ENCODE results near the gene GPR183.

GPR183 gene

GRCh38 chr13:99301056-99301838 lies 6.0 kb downstream of the GPR183 start:
- peaks cover 6% of the 10 kb centered on the region for H3K4me1 ChIP-seq (ENCODE audit: control insufficient read depth, insufficient read depth, low read depth, low read length)
- H3K27ac ChIP-seq (ENCODE audit: low read length, poor library complexity, severe bottlenecking), result no peak overlapping the region
- H3K4me3 ChIP-seq (ENCODE audit: insufficient read depth in 1 of 2, low read depth in 1 of 2, low read length in 2 of 2), result no peak overlapping the region
- no peaks in the 10 kb centered on the region for H3K9me3 ChIP-seq (ENCODE audit: control insufficient read depth, low read length)
- no peak overlapping the region for H3K18ac ChIP-seq (ENCODE audit: low read depth in 1 of 2, low read length in 2 of 2)
- no peaks in the 10 kb centered on the region for H3K27me3 ChIP-seq (ENCODE audit: control insufficient read depth in 1 of 2, insufficient read depth in 1 of 2, low read length in 2 of 2)
- peaks cover 0 to 5% of the 10 kb centered on the region in 2 experiments for H3K36me3 ChIP-seq (ENCODE audit: control insufficient read depth in 1 of 2, insufficient read depth in 2 of 2, low read depth in 1 of 2, low read length in 2 of 2)
- peaks cover 17% of the 10 kb centered on the region for H3K79me1 ChIP-seq (replicated peaks; ENCODE audit: low read length, poor library complexity, severe bottlenecking)
- H2BK15ac ChIP-seq (ENCODE audit: low read depth, poor library complexity, severe bottlenecking), result no peak overlapping the region
- no peak overlapping the region for H3K14ac ChIP-seq (ENCODE audit: low read length in 2 of 2)
- H4K91ac ChIP-seq (ENCODE audit: low read length), result no peak overlapping the region
- no peak overlapping the region for H3K4me2 ChIP-seq (ENCODE audit: low read length, poor library complexity, severe bottlenecking)
- no peak overlapping the region for H4K8ac ChIP-seq (ENCODE audit: low read length)
- H2BK12ac ChIP-seq (ENCODE audit: low read length in 2 of 2), result no peak overlapping the region
- H2BK5ac ChIP-seq (ENCODE audit: low read depth, low read length, poor library complexity, severe bottlenecking), result no peak overlapping the region
- H3K23ac ChIP-seq (ENCODE audit: low read length in 2 of 2), result no peak overlapping the region
- no peak overlapping the region for H3K9ac ChIP-seq (ENCODE audit: low read length)
- H3K4ac ChIP-seq (ENCODE audit: low read depth in 1 of 2, low read length in 2 of 2), result no peak overlapping the region
- 98% methylated on average over 6 of the region's 7 CpGs for WGBS
- no peak for DNase-seq
- H2AFZ ChIP-seq (ENCODE audit: low read depth, low read length), result no peak overlapping the region
- no peak overlapping the region for H2AK5ac ChIP-seq (ENCODE audit: low read length, severe bottlenecking)
- no peak overlapping the region for H2BK120ac ChIP-seq (ENCODE audit: low read depth, low read length)

DNA sequence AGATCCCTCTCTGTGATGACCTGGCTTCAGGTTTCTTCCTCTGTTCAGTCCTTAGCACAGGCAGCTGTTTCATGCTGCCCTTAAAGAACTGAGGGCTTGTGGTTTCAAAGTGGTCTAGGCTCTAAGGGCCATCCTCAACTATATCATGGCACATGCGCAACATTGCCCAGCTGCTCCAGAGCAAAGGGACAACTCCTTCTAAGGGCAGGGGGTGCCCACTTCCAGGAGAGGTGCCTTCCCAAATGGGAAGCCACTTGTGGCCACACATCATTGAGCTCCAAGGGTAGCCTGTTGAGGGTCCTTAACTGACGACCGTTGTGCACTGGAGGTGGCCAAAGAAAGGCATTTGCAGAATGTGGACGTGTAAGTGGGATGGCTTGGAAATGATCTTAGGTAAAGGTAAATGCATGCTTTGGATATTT lies 7.3 kb downstream of the GPR183 start:
- no peak overlapping the region for H3K27ac ChIP-seq (ENCODE audit: low read length, poor library complexity, severe bottlenecking)
- H3K9ac ChIP-seq (ENCODE audit: low read length), result no peak overlapping the region
- no peak overlapping the region for H3K23ac ChIP-seq (ENCODE audit: low read length in 2 of 2)
- H3K9me3 ChIP-seq (ENCODE audit: control insufficient read depth, low read length), result no peaks in the 10 kb centered on the region
- H3K79me1 ChIP-seq (replicated peaks; ENCODE audit: low read length, poor library complexity, severe bottlenecking), result peaks cover 23% of the 10 kb centered on the region
- H3K4me2 ChIP-seq (ENCODE audit: low read length, poor library complexity, severe bottlenecking), result no peak overlapping the region
- no peak overlapping the region for H4K8ac ChIP-seq (ENCODE audit: low read length)
- H3K36me3 ChIP-seq (ENCODE audit: control insufficient read depth in 1 of 2, insufficient read depth in 2 of 2, low read depth in 1 of 2, low read length in 2 of 2), result peaks cover 0 to 5% of the 10 kb centered on the region in 2 experiments
- no peak overlapping the region for H3K18ac ChIP-seq (ENCODE audit: low read depth in 1 of 2, low read length in 2 of 2)
- no peak overlapping the region for H3K14ac ChIP-seq (ENCODE audit: low read length in 2 of 2)
- no peak overlapping the region for H2BK120ac ChIP-seq (ENCODE audit: low read depth, low read length)
- H2BK5ac ChIP-seq (ENCODE audit: low read depth, low read length, poor library complexity, severe bottlenecking), result no peak overlapping the region
- no peak for DNase-seq
- no peak overlapping the region for H2BK12ac ChIP-seq (ENCODE audit: low read length in 2 of 2)
- no peak overlapping the region for H2BK15ac ChIP-seq (ENCODE audit: low read depth, poor library complexity, severe bottlenecking)
- no peaks in the 10 kb centered on the region for H3K27me3 ChIP-seq (ENCODE audit: control insufficient read depth in 1 of 2, insufficient read depth in 1 of 2, low read length in 2 of 2)
- no peak overlapping the region for H3K4me3 ChIP-seq (ENCODE audit: insufficient read depth in 1 of 2, low read depth in 1 of 2, low read length in 2 of 2)
- H3K4ac ChIP-seq (ENCODE audit: low read depth in 1 of 2, low read length in 2 of 2), result no peak overlapping the region
- no peak overlapping the region for H2AK5ac ChIP-seq (ENCODE audit: low read length, severe bottlenecking)
- no peak overlapping the region for H2AFZ ChIP-seq (ENCODE audit: low read depth, low read length)
- 91% methylated on average over 4 of the region's 4 CpGs for WGBS
- H3K4me1 ChIP-seq (ENCODE audit: control insufficient read depth, insufficient read depth, low read depth, low read length), result peaks cover 6% of the 10 kb centered on the region
- no peak overlapping the region for H4K91ac ChIP-seq (ENCODE audit: low read length)

DNA sequence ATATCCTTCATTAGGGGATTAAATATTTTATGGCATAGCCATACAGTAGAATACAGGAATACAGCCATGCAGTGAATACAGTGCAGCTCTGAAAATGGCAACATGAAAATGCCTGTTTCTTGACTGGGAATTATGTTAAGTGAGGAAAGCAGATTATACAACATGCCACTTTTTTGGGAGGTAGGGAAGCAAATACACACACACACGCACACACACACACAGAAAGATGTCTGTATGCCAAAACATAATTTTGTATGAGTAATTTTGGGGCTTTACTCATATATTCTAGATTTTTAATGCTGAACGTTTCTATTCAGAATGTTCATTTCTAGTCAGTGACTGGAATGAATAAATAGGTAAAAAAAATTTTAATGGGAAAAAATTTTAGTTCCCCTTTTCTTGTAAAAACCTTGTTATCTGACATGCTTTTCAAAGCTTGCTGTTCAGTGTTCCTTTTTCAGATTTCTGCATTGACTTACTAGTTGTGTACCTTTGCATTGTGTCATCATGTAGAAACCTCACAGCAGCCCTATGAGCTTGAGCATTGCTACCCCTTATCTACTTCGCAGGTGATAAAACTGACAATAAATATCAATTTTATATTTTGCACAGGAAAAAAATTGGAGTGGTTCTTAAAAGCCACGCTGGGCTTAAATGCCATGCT lies 7.8 kb downstream of the GPR183 start:
- WGBS, result 100% methylated on average over 1 of the region's 4 CpGs
- H2BK15ac ChIP-seq (ENCODE audit: low read depth, poor library complexity, severe bottlenecking), result no peak overlapping the region
- no peak overlapping the region for H3K27ac ChIP-seq (ENCODE audit: low read length, poor library complexity, severe bottlenecking)

DNA sequence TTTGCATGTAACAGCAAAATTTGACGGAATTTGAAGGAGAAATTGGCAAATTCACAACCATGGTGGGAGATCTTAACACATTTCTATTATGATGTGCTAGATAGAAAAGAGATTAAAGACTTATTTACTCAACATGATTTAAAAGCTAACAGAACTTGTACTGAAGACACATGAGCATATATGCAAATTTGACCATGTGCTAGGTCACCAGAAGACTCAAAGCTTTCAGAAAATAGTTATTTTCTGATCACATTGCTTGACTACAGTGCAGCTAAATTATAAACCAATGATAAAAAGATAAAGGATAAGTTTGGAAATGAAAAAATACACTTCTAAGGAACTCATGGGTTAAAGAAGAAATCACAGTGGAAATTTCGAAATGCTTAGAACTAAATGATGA lies 9.1 kb downstream of the GPR183 start:
- Histone ChIP-seq H4K8ac (ENCODE audit: low read length) (no peak overlapping the region), H3K27me3 (ENCODE audit: control insufficient read depth in 1 of 2, insufficient read depth in 1 of 2, low read length in 2 of 2) (no peaks in the 10 kb centered on the region), H3K4ac (ENCODE audit: low read depth in 1 of 2, low read length in 2 of 2) (no peak overlapping the region), H3K4me3 (ENCODE audit: insufficient read depth in 1 of 2, low read depth in 1 of 2, low read length in 2 of 2) (no peak overlapping the region), H3K9me3 (ENCODE audit: control insufficient read depth, low read length) (no peaks in the 10 kb centered on the region), H3K9ac (ENCODE audit: low read length) (no peak overlapping the region), H3K27ac (ENCODE audit: low read length, poor library complexity, severe bottlenecking) (no peak overlapping the region), H2AK5ac (ENCODE audit: low read length, severe bottlenecking) (no peak overlapping the region), H2BK15ac (ENCODE audit: low read depth, poor library complexity, severe bottlenecking) (no peak overlapping the region), H3K14ac (ENCODE audit: low read length in 2 of 2) (no peak overlapping the region), H2BK5ac (ENCODE audit: low read depth, low read length, poor library complexity, severe bottlenecking) (no peak overlapping the region), H3K23ac (ENCODE audit: low read length in 2 of 2) (no peak overlapping the region), H3K4me1 (ENCODE audit: control insufficient read depth, insufficient read depth, low read depth, low read length) (peaks cover 2% of the 10 kb centered on the region), H2BK120ac (ENCODE audit: low read depth, low read length) (no peak overlapping the region), H3K4me2 (ENCODE audit: low read length, poor library complexity, severe bottlenecking) (no peak overlapping the region), H4K91ac (ENCODE audit: low read length) (no peak overlapping the region), H3K36me3 (ENCODE audit: control insufficient read depth in 1 of 2, insufficient read depth in 2 of 2, low read depth in 1 of 2, low read length in 2 of 2) (no peaks in the 10 kb centered on the region), H2BK12ac (ENCODE audit: low read length in 2 of 2) (no peak overlapping the region), H2AFZ (ENCODE audit: low read depth, low read length) (no peak overlapping the region), H3K79me1 (replicated peaks; ENCODE audit: low read length, poor library complexity, severe bottlenecking) (peaks cover 22% of the 10 kb centered on the region), H3K18ac (ENCODE audit: low read depth in 1 of 2, low read length in 2 of 2) (no peak overlapping the region)
- WGBS, result 100% methylated on average over 2 of the region's 2 CpGs
- DNase-seq, result no peak

More for the DNA sequence above, 7.8 kb downstream of the GPR183 start:
- Histone ChIP-seq H2BK12ac (ENCODE audit: low read length in 2 of 2) (no peak overlapping the region), H3K4me3 (ENCODE audit: insufficient read depth in 1 of 2, low read depth in 1 of 2, low read length in 2 of 2) (no peak overlapping the region), H3K9me3 (ENCODE audit: control insufficient read depth, low read length) (no peaks in the 10 kb centered on the region), H2AFZ (ENCODE audit: low read depth, low read length) (no peak overlapping the region), H3K9ac (ENCODE audit: low read length) (no peak overlapping the region), H3K4me1 (ENCODE audit: control insufficient read depth, insufficient read depth, low read depth, low read length) (peaks cover 6% of the 10 kb centered on the region), H4K8ac (ENCODE audit: low read length) (no peak overlapping the region), H3K79me1 (replicated peaks; ENCODE audit: low read length, poor library complexity, severe bottlenecking) (peaks cover 24% of the 10 kb centered on the region), H4K91ac (ENCODE audit: low read length) (no peak overlapping the region), H3K18ac (ENCODE audit: low read depth in 1 of 2, low read length in 2 of 2) (no peak overlapping the region), H2BK120ac (ENCODE audit: low read depth, low read length) (no peak overlapping the region), H3K4ac (ENCODE audit: low read depth in 1 of 2, low read length in 2 of 2) (no peak overlapping the region), H3K23ac (ENCODE audit: low read length in 2 of 2) (no peak overlapping the region), H3K4me2 (ENCODE audit: low read length, poor library complexity, severe bottlenecking) (no peak overlapping the region), H3K27me3 (ENCODE audit: control insufficient read depth in 1 of 2, insufficient read depth in 1 of 2, low read length in 2 of 2) (no peaks in the 10 kb centered on the region), H3K14ac (ENCODE audit: low read length in 2 of 2) (no peak overlapping the region), H2BK5ac (ENCODE audit: low read depth, low read length, poor library complexity, severe bottlenecking) (no peak overlapping the region), H3K36me3 (ENCODE audit: control insufficient read depth in 1 of 2, insufficient read depth in 2 of 2, low read depth in 1 of 2, low read length in 2 of 2) (peaks cover 0 to 5% of the 10 kb centered on the region in 2 experiments), H2AK5ac (ENCODE audit: low read length, severe bottlenecking) (no peak overlapping the region)
- DNase-seq, result no peak
